K562 (cell line): Measurements from ENCODE around the gene LGR6. TPM values are rescaled to one million over a fixed set of nuclear protein-coding genes. Genes with fewer than 3 reads are reported as not detected.
A peak's percentile ranks its signal among the peaks of the same experiment; 100 is the strongest.

ENCODE experiments used
- CHAMP1 ChIP-seq: fragments of 450-650 bp; IDR thresholded peaks from 2 replicates; pipeline ENCODE4 v1.6.1; 2016; ENCODE audit warnings: mild to moderate bottlenecking
- CREBBP ChIP-seq: IDR thresholded peaks from one replicate; pipeline ENCODE4 v1.6.1; 2012; ENCODE audit warnings: low read depth, mild to moderate bottlenecking, control low read depth, inconsistent platforms, low read length
- DMBX1 ChIP-seq: fragments of 250-450 bp; sonication (Bioruptor Pico); IDR thresholded peaks from 2 replicates; pipeline ENCODE4 v1.8.0; 2022; ENCODE audit warnings: inconsistent platforms, mild to moderate bottlenecking, moderate library complexity, borderline replicate concordance
- E4F1 ChIP-seq: fragments of 250-450 bp; sonication (Bioruptor Pico); IDR thresholded peaks from 2 replicates; pipeline ENCODE4 v1.5.0; 2021; ENCODE audit warnings: mild to moderate bottlenecking, borderline replicate concordance
- ESRRA ChIP-seq: fragments of 450-650 bp; IDR thresholded peaks from 2 replicates; pipeline ENCODE4 v1.6.1; 2014; ENCODE audit warnings: low read depth, mild to moderate bottlenecking, moderate library complexity, borderline replicate concordance
- FOXM1 ChIP-seq, 2 experiments: fragments of 450-650 bp in 1 of 2; sonication (generic) in 1 of 2; formaldehyde crosslinking in 1 of 2; IDR thresholded peaks; 2 replicates each; pipeline versions ENCODE4 v1.6.1 to v1.9.0; 2017 to 2022; ENCODE audit warnings: low read depth in 2 of 2, mild to moderate bottlenecking in 2 of 2, missing genetic modification reagents in 1 of 2, moderate library complexity in 1 of 2
- GTF2E2 ChIP-seq: fragments of 200-800 bp; sonication (Bioruptor generic); IDR thresholded peaks from 2 replicates; pipeline ENCODE4 v1.6.1; 2016; ENCODE audit warnings: missing genetic modification characterization, missing compliant biosample characterization
- ILF3 ChIP-seq: fragments of 450-650 bp; IDR thresholded peaks from 2 replicates; pipeline ENCODE4 v1.6.1; 2018; ENCODE audit warnings: antibody characterized with exemption, mild to moderate bottlenecking, moderate library complexity, borderline replicate concordance
- MAZ ChIP-seq, 2 experiments: fragments of 450-650 bp in 1 of 2; sonication (generic) in 1 of 2; formaldehyde crosslinking; IDR thresholded peaks in 1 of 2; conservative IDR thresholded peaks in 1 of 2; 2 replicates each; pipeline versions ENCODE4 v1.4.0 to v1.5.0; 2020; ENCODE audit warnings: mild to moderate bottlenecking in 1 of 2, missing genetic modification reagents in 1 of 2
- MEF2A ChIP-seq: IDR thresholded peaks from 2 replicates; pipeline ENCODE4 v1.6.1; 2011; ENCODE audit warnings: low read depth, mild to moderate bottlenecking, low read length, moderate library complexity; ENCODE audit not compliant: control insufficient read depth
- MXD1 ChIP-seq: fragments of 250-450 bp; sonication (Bioruptor Pico); IDR thresholded peaks from 2 replicates; pipeline ENCODE4 v1.8.0; 2021; ENCODE audit warnings: borderline replicate concordance, mild to moderate bottlenecking, moderate library complexity; ENCODE audit not compliant: poor library complexity, severe bottlenecking
- PHF8 ChIP-seq: fragments of 200-600 bp; sonication (generic); IDR thresholded peaks from 2 replicates; pipeline ENCODE4 v1.6.1; 2012; ENCODE audit warnings: mixed run types, mild to moderate bottlenecking, inconsistent platforms, low read length, moderate library complexity, borderline replicate concordance
- RAD51 ChIP-seq: fragments of 450-650 bp; IDR thresholded peaks from 2 replicates; pipeline ENCODE4 v1.7.1; 2016; ENCODE audit warnings: low read depth, mild to moderate bottlenecking, borderline replicate concordance
- SNIP1 ChIP-seq: fragments of 450-650 bp; IDR thresholded peaks from 2 replicates; pipeline ENCODE4 v1.7.1; 2017; ENCODE audit warnings: low read depth, mild to moderate bottlenecking
- SRSF7 ChIP-seq: fragments of 200-400 bp; formaldehyde crosslinking; optimal IDR thresholded peaks from 2 replicates; pipeline ENCODE3; 2017; ENCODE audit warnings: mild to moderate bottlenecking, low read depth, low read length
- TCFL5 ChIP-seq: fragments of 250-450 bp; sonication (Bioruptor Pico); conservative IDR thresholded peaks from 2 replicates; pipeline ENCODE4 v1.6.1; 2021; ENCODE audit warnings: mild to moderate bottlenecking, moderate library complexity, matching md5 sums
- YBX1 ChIP-seq: fragments of 450-650 bp; IDR thresholded peaks from 2 replicates; pipeline ENCODE4 v1.7.1; 2016; ENCODE audit warnings: mild to moderate bottlenecking
- ZNF124 ChIP-seq: sonication (generic); formaldehyde crosslinking; IDR thresholded peaks from 2 replicates; pipeline ENCODE4 v1.8.1; 2022; ENCODE audit warnings: missing genetic modification reagents
- ZNF511 ChIP-seq: sonication (generic); formaldehyde crosslinking; IDR thresholded peaks from 2 replicates; pipeline ENCODE4 v1.8.0; 2022; ENCODE audit warnings: mild to moderate bottlenecking, missing genetic modification reagents
- ZNF696 ChIP-seq: fragments of 250-450 bp; sonication (Bioruptor Pico); conservative IDR thresholded peaks from 2 replicates; pipeline ENCODE4 v1.4.0; 2020; ENCODE audit warnings: mild to moderate bottlenecking, moderate library complexity
- ZSCAN29 ChIP-seq: fragments of 450-650 bp; IDR thresholded peaks from 2 replicates; pipeline ENCODE4 v1.6.1; 2017
- polyA plus RNA-seq, 8 experiments: library from polyadenylated mRNA; depleted of rRNA in 4 of 8; stranded (reverse) in 5 of 8; unstranded in 3 of 8; fragments of >200 nt; fragmentation: Nextera tagmentation in 2 of 8; fragmentation: Illumina TruSeq in 1 of 8; extraction: Ambion mirVana in 2 of 8; extraction: Trizol in 1 of 8; gene quantifications; 2 replicates each; pipeline versions ENCODE4 v1.2.1 to v1.2.3, GENCODE V29; 2011 to 2014; ENCODE audit warnings: inconsistent platforms in 1 of 8, missing spikeins in 1 of 8
- total RNA-seq, 7 experiments: library from RNA; depleted of rRNA in 6 of 7; stranded (reverse); fragments of >200 nt in 6 of 7; fragmentation: Illumina TruSeq in 2 of 7; extraction: Trizol in 2 of 7; gene quantifications; 2 replicates each; pipeline versions ENCODE4 v1.2.1 to v1.2.3, GENCODE V29; 2011 to 2021; ENCODE audit warnings: low replicate concordance in 1 of 7

Gene LGR6
- total and polyA plus RNA-seq, 9 of the 15 experiments (the other 6 are each of a cell fraction or from before 2014, with no cell fraction given): 0.01 to 0.54 (median 0.17) TPM; not detected in 1

GRCh38 chr1:202162418-202163280, 30.9 kb upstream of the LGR6 start (continued):
- TF ChIP-seq ZNF696 (CRISPR knock-in tag) (no peak), ZSCAN29 (no peak), PHF8 (peak; percentile 34; the same call in 1 of the 2 replicates), MAZ (CRISPR knock-in tag; conservative IDR thresholded peaks at IDR 0.05 in 1 of 2, IDR thresholded peaks at IDR 0.05 in 1 of 2) (peak; percentile 29 to 70; a peak in 3 of 4 replicates), ZNF511 (CRISPR knock-in tag) (no peak), GTF2E2 (tag) (no peak), TCFL5 (CRISPR knock-in tag) (no peak), SRSF7 (no peak), MXD1 (CRISPR knock-in tag) (no peak), YBX1 (no peak), E4F1 (CRISPR knock-in tag) (peak; percentile 70; the same call in 1 of the 2 replicates), FOXM1 (IDR thresholded peaks at IDR 0.05; ENCODE audit: low read depth) (no peak), FOXM1 (CRISPR knock-in tag; IDR thresholded peaks at IDR 0.05; ENCODE audit: low read depth) (0 out of 2 replicates have a peak, but pooled peaks have one; percentile 32), CHAMP1 (no peak), ILF3 (no peak), RAD51 (no peak), DMBX1 (CRISPR knock-in tag) (peak; percentile 24; the same call in 1 of the 2 replicates), CREBBP (no peak), SNIP1 (no peak), MEF2A (no peak), ESRRA (peak; percentile 97), ZNF124 (CRISPR knock-in tag) (no peak)
